Fibroblast of lung (primary cell): ENCODE results near the gene NHP2. TPM values are rescaled to one million over a fixed set of nuclear protein-coding genes. Genes with fewer than 3 reads are reported as not detected.

Experiments
- DNase-seq, 2 donors: peaks; one replicate each; pipeline versions ENCODE4 v3.0.0 to v3.0.0-alpha.2; 2010; ENCODE audit warnings: low read depth in 2 of 2
- H2AFZ ChIP-seq: 2 replicates; pipeline ENCODE4 v1.5.1; 2012; ENCODE audit warnings: low read length, control low read depth, inconsistent platforms
- H3K27ac ChIP-seq: 2 replicates; pipeline ENCODE4 v1.5.1; 2011; ENCODE audit warnings: low read length, control low read depth; ENCODE audit not compliant: insufficient read depth
- H3K27me3 ChIP-seq: 2 replicates; pipeline ENCODE4 v1.5.1; 2011; ENCODE audit warnings: mild to moderate bottlenecking, low read length; ENCODE audit not compliant: control insufficient read depth, insufficient read depth
- H3K36me3 ChIP-seq: 2 replicates; pipeline ENCODE4 v1.5.1; 2011; ENCODE audit warnings: low read length; ENCODE audit not compliant: control insufficient read depth, insufficient read depth
- H3K4me1 ChIP-seq: 2 replicates; pipeline ENCODE4 v1.5.1; 2011; ENCODE audit warnings: low read length; ENCODE audit not compliant: control insufficient read depth, insufficient read depth; ENCODE audit errors: extremely low read depth
- H3K4me2 ChIP-seq: 2 replicates; pipeline ENCODE4 v1.5.1; 2011; ENCODE audit warnings: low read length, control low read depth; ENCODE audit not compliant: insufficient read depth; ENCODE audit errors: extremely low read depth
- H3K4me3 ChIP-seq, 4 experiments: fragments of 200-600 bp in 1 of 4; sonication (generic) in 1 of 4; replicated peaks in 1 of 4; 2 replicates each; pipeline ENCODE4 v1.5.1; 2011 to 2016; ENCODE audit warnings: low read length in 4 of 4, low read depth in 3 of 4, mild to moderate bottlenecking in 3 of 4, control low read depth in 2 of 4, inconsistent platforms in 1 of 4, mixed read lengths in 1 of 4; ENCODE audit not compliant: insufficient read depth in 1 of 4; ENCODE audit errors: control extremely low read depth in 1 of 4
- H3K79me2 ChIP-seq: 2 replicates; pipeline ENCODE4 v1.5.1; 2012; ENCODE audit warnings: mild to moderate bottlenecking, low read length, inconsistent platforms; ENCODE audit not compliant: control insufficient read depth, insufficient read depth
- H3K9ac ChIP-seq: 2 replicates; pipeline ENCODE4 v1.5.1; 2011; ENCODE audit warnings: mild to moderate bottlenecking, low read length, control low read depth; ENCODE audit not compliant: insufficient read depth
- H3K9me3 ChIP-seq: 2 replicates; pipeline ENCODE4 v1.5.1; 2012; ENCODE audit warnings: low read depth, low read length; ENCODE audit not compliant: control insufficient read depth, insufficient read depth
- H4K20me1 ChIP-seq: 2 replicates; pipeline ENCODE4 v1.5.1; 2011; ENCODE audit warnings: low read length; ENCODE audit not compliant: control insufficient read depth, insufficient read depth; ENCODE audit errors: extremely low read depth
- CTCF ChIP-seq, 2 donors: IDR thresholded peaks in 1 of 2; conservative IDR thresholded peaks in 1 of 2; 1 replicate in 1 of 2; 2 replicates in 1 of 2; pipeline ENCODE4 v1.5.1; 2011 to 2012; ENCODE audit warnings: low read length in 2 of 2, control low read depth in 1 of 2, inconsistent platforms in 1 of 2, low read depth in 1 of 2, mild to moderate bottlenecking in 1 of 2
- EZH2 ChIP-seq: IDR thresholded peaks from 2 replicates; pipeline ENCODE4 v1.5.1; 2012; ENCODE audit warnings: low read length, control low read depth, mild to moderate bottlenecking; ENCODE audit errors: missing control alignments
- polyA plus RNA-seq, 2 donors: library from polyadenylated mRNA; depleted of rRNA in 1 of 2; stranded (reverse) in 1 of 2; unstranded in 1 of 2; fragments of >200 nt; gene quantifications; 2 replicates each; pipeline ENCODE4 v1.2.1, GENCODE V29; 2011 to 2012; ENCODE audit warnings: missing spikeins in 1 of 2
- total RNA-seq: library from RNA; depleted of rRNA; stranded (reverse); fragments of >200 nt; gene quantifications from 2 replicates; pipeline ENCODE4 v1.2.1, GENCODE V29; 2014

NHP2 gene
- total and polyA plus RNA-seq, 2 donors (not counting 1 experiment from before 2014, with no cell fraction given): 78.3 to 85.7 TPM

- Histone ChIP-seq H2AFZ (no peak overlapping the region), H3K9ac (no peak overlapping the region), H3K27me3 (no peaks in the 10 kb centered on the region), H3K9me3 (no peaks in the 10 kb centered on the region), H4K20me1 (no peaks in the 10 kb centered on the region), H3K36me3 (peaks cover 9% of the 10 kb centered on the region), H3K27ac (no peak overlapping the region), H3K4me3 (no peak overlapping the region), H3K79me2 (no peaks in the 10 kb centered on the region), H3K4me2 (no peak overlapping the region), H3K4me1 (no peaks in the 10 kb centered on the region)
- TF ChIP-seq CTCF (conservative IDR thresholded peaks at IDR 0.05 in 1 of 2, IDR thresholded peaks at IDR 0.05 in 1 of 2; ENCODE audit: low read depth in 1 of 2, low read length in 2 of 2): no peak
- TF ChIP-seq EZH2: no peak
- no peak for DNase-seq
These were observed 15.7 kb downstream of the NHP2 start for GRCh38 chr5:178137991-178138390.

GRCh38 chr5:178136990-178137389 lies 16.7 kb downstream of the NHP2 start:
- Histone ChIP-seq H2AFZ (no peak overlapping the region), H3K27ac (no peak overlapping the region), H4K20me1 (no peaks in the 10 kb centered on the region), H3K27me3 (no peaks in the 10 kb centered on the region), H3K79me2 (no peaks in the 10 kb centered on the region), H3K9me3 (no peaks in the 10 kb centered on the region), H3K4me2 (no peak overlapping the region), H3K4me1 (no peaks in the 10 kb centered on the region), H3K36me3 (peaks cover 3% of the 10 kb centered on the region), H3K9ac (no peak overlapping the region), H3K4me3 (no peak overlapping the region)
- no peak for TF ChIP-seq CTCF (conservative IDR thresholded peaks at IDR 0.05 in 1 of 2, IDR thresholded peaks at IDR 0.05 in 1 of 2; ENCODE audit: low read depth in 1 of 2, low read length in 2 of 2)
- no peak for TF ChIP-seq EZH2
- no peak for DNase-seq

GRCh38 chr5:178131446-178131996 lies 22.2 kb downstream of the NHP2 start:
- H3K4me3 ChIP-seq: peak overlapping the region; percentile 73 to 91 (median 88)
- no peaks in the 10 kb centered on the region for H3K36me3 ChIP-seq
- no peaks in the 10 kb centered on the region for H4K20me1 ChIP-seq
- H3K27ac ChIP-seq: peak overlapping the region; percentile 47
- no peak for TF ChIP-seq EZH2
- no peak for TF ChIP-seq CTCF (conservative IDR thresholded peaks at IDR 0.05 in 1 of 2, IDR thresholded peaks at IDR 0.05 in 1 of 2; ENCODE audit: low read depth in 1 of 2, low read length in 2 of 2)
- H3K9ac ChIP-seq: no peak overlapping the region
- peak overlapping the region; percentile 99 for H3K4me2 ChIP-seq
- no peak for DNase-seq
- H3K27me3 ChIP-seq: no peaks in the 10 kb centered on the region
- H3K79me2 ChIP-seq: peaks cover 5% of the 10 kb centered on the region
- H3K4me1 ChIP-seq: peaks cover 2% of the 10 kb centered on the region
- H2AFZ ChIP-seq: peak overlapping the region; percentile 62
- H3K9me3 ChIP-seq: no peaks in the 10 kb centered on the region
